H9 (cell line): ENCODE results near the gene PKNOX2. TPM values are rescaled to one million over a fixed set of nuclear protein-coding genes. Genes with fewer than 3 reads are reported as not detected.

Experiments used
- DNase-seq: peaks from one replicate; pipeline ENCODE4 v3.0.0-alpha.2; 2017
- H2AFZ ChIP-seq: one replicate; pipeline ENCODE4 v1.6.1; 2013; ENCODE audit warnings: mild to moderate bottlenecking, low read length, control low read depth, moderate library complexity
- H2AK5ac ChIP-seq: 2 replicates; pipeline ENCODE4 v1.6.1; 2013; ENCODE audit warnings: low read length, control low read depth, mixed read lengths; ENCODE audit not compliant: insufficient read length
- H2BK120ac ChIP-seq: one replicate; pipeline ENCODE4 v1.6.1; 2013; ENCODE audit warnings: low read depth, mild to moderate bottlenecking, low read length, control low read depth, inconsistent platforms; ENCODE audit not compliant: poor library complexity, severe bottlenecking
- H2BK12ac ChIP-seq: 2 replicates; pipeline ENCODE4 v1.6.1; 2013; ENCODE audit warnings: low read length, control low read depth, mixed read lengths, low read depth; ENCODE audit not compliant: insufficient read length
- H2BK15ac ChIP-seq: 2 replicates; pipeline ENCODE4 v1.6.1; 2013; ENCODE audit warnings: low read depth, low read length, control low read depth
- H2BK20ac ChIP-seq: one replicate; pipeline ENCODE4 v1.6.1; 2013; ENCODE audit warnings: low read depth, mild to moderate bottlenecking, low read length, control low read depth, inconsistent platforms; ENCODE audit not compliant: poor library complexity, severe bottlenecking
- H2BK5ac ChIP-seq: 2 replicates; pipeline ENCODE4 v1.6.1; 2013; ENCODE audit warnings: low read length, control low read depth, mixed read lengths; ENCODE audit not compliant: insufficient read length
- H3K14ac ChIP-seq: 2 replicates; pipeline ENCODE4 v1.6.1; 2013; ENCODE audit warnings: low read length, control low read depth; ENCODE audit not compliant: insufficient read depth
- H3K18ac ChIP-seq: 2 replicates; pipeline ENCODE4 v1.6.1; 2013; ENCODE audit warnings: low read depth, mild to moderate bottlenecking, mixed read lengths, low read length, control low read depth; ENCODE audit not compliant: insufficient read length
- H3K23ac ChIP-seq: 2 replicates; pipeline ENCODE4 v1.6.1; 2013; ENCODE audit warnings: low read length, control low read depth, mixed read lengths, low read depth; ENCODE audit not compliant: insufficient read length
- H3K23me2 ChIP-seq: 2 replicates; pipeline ENCODE4 v1.6.1; 2013; ENCODE audit warnings: low read depth, mild to moderate bottlenecking, mixed read lengths, low read length, control low read depth; ENCODE audit not compliant: insufficient read length, poor library complexity, severe bottlenecking
- H3K27ac ChIP-seq: 2 replicates; pipeline ENCODE4 v1.5.1; 2013; ENCODE audit warnings: low read length, control low read depth, mixed read lengths, low read depth; ENCODE audit not compliant: insufficient read length
- H3K27me3 ChIP-seq: 2 replicates; pipeline ENCODE4 v1.6.1; 2013; ENCODE audit warnings: low read length, control low read depth, inconsistent platforms; ENCODE audit not compliant: insufficient read depth
- H3K4ac ChIP-seq: 2 replicates; pipeline ENCODE4 v1.6.1; 2013; ENCODE audit warnings: low read depth, mild to moderate bottlenecking, control low read depth, inconsistent platforms, low read length, moderate library complexity
- H3K4me1 ChIP-seq: 2 replicates; pipeline ENCODE4 v1.6.1; 2013; ENCODE audit warnings: low read length, control low read depth, inconsistent platforms; ENCODE audit not compliant: insufficient read depth
- H3K4me2 ChIP-seq: 2 replicates; pipeline ENCODE4 v1.6.1; 2013; ENCODE audit warnings: low read length, control low read depth, mixed read lengths; ENCODE audit not compliant: insufficient read length, insufficient read depth
- H3K56ac ChIP-seq: 2 replicates; pipeline ENCODE4 v1.6.1; 2013; ENCODE audit warnings: low read depth, mild to moderate bottlenecking, mixed read lengths, low read length, control low read depth; ENCODE audit not compliant: insufficient read length
- H3K79me1 ChIP-seq: 2 replicates; pipeline ENCODE4 v1.6.1; 2013; ENCODE audit warnings: low read depth, mild to moderate bottlenecking, moderate library complexity, low read length, control low read depth, inconsistent platforms; ENCODE audit not compliant: insufficient read depth, poor library complexity, severe bottlenecking
- H3K79me2 ChIP-seq: 2 replicates; pipeline ENCODE4 v1.6.1; 2013; ENCODE audit warnings: low read length, control low read depth, inconsistent platforms; ENCODE audit not compliant: insufficient read depth
- H3K9ac ChIP-seq: 2 replicates; pipeline ENCODE4 v1.6.1; 2013; ENCODE audit warnings: low read length, control low read depth, mixed read lengths; ENCODE audit not compliant: insufficient read length; ENCODE audit errors: extremely low read depth
- H3K9me3 ChIP-seq: one replicate; pipeline ENCODE4 v1.6.1; 2013; ENCODE audit warnings: low read depth, low read length, inconsistent platforms; ENCODE audit not compliant: control insufficient read depth
- H3T11ph ChIP-seq: one replicate; pipeline ENCODE4 v1.6.1; 2013; ENCODE audit warnings: mild to moderate bottlenecking, low read length, control low read depth, inconsistent platforms
- H4K20me1 ChIP-seq: one replicate; pipeline ENCODE4 v1.6.1; 2013; ENCODE audit not compliant: control insufficient read depth, insufficient read length, insufficient read depth
- H4K5ac ChIP-seq: 2 replicates; pipeline ENCODE4 v1.6.1; 2013; ENCODE audit warnings: low read depth, mild to moderate bottlenecking, mixed read lengths, low read length, control low read depth; ENCODE audit not compliant: insufficient read length
- H4K8ac ChIP-seq: replicated peaks from 2 replicates; pipeline ENCODE4 v1.6.1; 2013; ENCODE audit warnings: low read length, control low read depth, mixed read lengths, low read depth; ENCODE audit not compliant: insufficient read length
- H4K91ac ChIP-seq: 2 replicates; pipeline ENCODE4 v1.6.1; 2013; ENCODE audit warnings: low read depth, mild to moderate bottlenecking, moderate library complexity, mixed read lengths, low read length, control low read depth; ENCODE audit not compliant: insufficient read length
- H3K27ac Mint-ChIP-seq, 3 experiments: 2 replicates in 2 of 3; 3 replicates in 1 of 3; pipeline ENCODE4 v1.8.0; 2020 to 2021; ENCODE audit warnings: mixed read lengths in 3 of 3, mild to moderate bottlenecking in 1 of 3, moderate library complexity in 1 of 3
- H3K27me3 Mint-ChIP-seq: 2 replicates; pipeline ENCODE4 v1.8.0; 2021; ENCODE audit warnings: low read depth, mild to moderate bottlenecking, moderate library complexity, mixed read lengths
- H3K36me3 Mint-ChIP-seq, 3 experiments: 2 replicates in 2 of 3; 3 replicates in 1 of 3; pipeline ENCODE4 v1.8.0; 2020 to 2021; ENCODE audit warnings: low read depth in 3 of 3, mixed read lengths in 3 of 3; ENCODE audit not compliant: insufficient read depth in 1 of 3
- H3K4me1 Mint-ChIP-seq, 2 experiments: 2 replicates each; pipeline ENCODE4 v1.8.0; 2020; ENCODE audit warnings: mixed read lengths in 2 of 2
- H3K4me3 Mint-ChIP-seq, 2 experiments: 2 replicates in 1 of 2; 3 replicates in 1 of 2; pipeline ENCODE4 v1.8.0; 2020 to 2021; ENCODE audit warnings: mild to moderate bottlenecking in 2 of 2, mixed read lengths in 2 of 2, moderate library complexity in 1 of 2
- H3K9me3 Mint-ChIP-seq, 2 experiments: 2 replicates in 1 of 2; 3 replicates in 1 of 2; pipeline ENCODE4 v1.8.0; 2020; ENCODE audit warnings: mild to moderate bottlenecking in 2 of 2, mixed read lengths in 2 of 2, moderate library complexity in 1 of 2
- WGBS: extraction: QIAGEN DNeasy Blood & Tissue Kit; methylation state at CpG from one replicate; pipeline ENCODE4 v1.1.7; 2013; ENCODE audit warnings: missing lambda C conversion rate, low lambda C conversion rate, mixed read lengths; ENCODE audit not compliant: insufficient read length; ENCODE audit errors: extremely low coverage; 5-methylcytosine and 5-hydroxymethylcytosine counted together
- total RNA-seq: library from RNA; stranded (reverse); gene quantifications from 2 replicates; pipeline ENCODE4 v1.2.1, GENCODE V29; 2021
- TF ChIP-seq, protein P1 (sequence below): fragments of 200-600 bp; sonication (generic); conservative IDR thresholded peaks from 3 replicates; pipeline ENCODE4 v1.8.0; 2021; ENCODE audit warnings: antibody characterized with exemption, mild to moderate bottlenecking

The PKNOX2 gene
- total RNA-seq, 1 experiment from 2014 or later = 1.3 TPM

DNA sequence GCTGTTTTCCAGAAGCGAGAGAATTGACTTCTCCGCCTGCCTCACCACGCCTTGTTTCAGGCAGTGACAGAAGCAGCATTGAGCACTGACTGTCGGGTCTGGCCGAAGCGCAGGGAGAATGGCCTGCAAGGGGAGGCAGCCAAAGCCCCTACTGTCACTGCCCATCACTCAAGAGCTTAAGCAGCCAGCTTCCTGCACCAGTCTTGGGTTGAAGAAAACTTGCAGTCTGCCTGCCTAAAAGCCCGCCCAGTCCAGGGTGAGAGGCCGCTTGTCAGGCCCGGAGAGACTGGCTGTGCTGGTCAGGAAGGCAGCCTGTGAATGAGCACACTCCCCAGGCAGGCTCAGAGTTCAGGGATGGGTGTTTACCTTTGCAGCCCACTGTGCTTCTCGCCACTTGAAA is 108.3 kb downstream of the PKNOX2 start:
- Histone ChIP-seq H3K4ac (no peak overlapping the region), H3K23ac (no peak overlapping the region), H2BK5ac (no peak overlapping the region), H3K79me2 (no peaks in the 10 kb centered on the region), H4K20me1 (no peaks in the 10 kb centered on the region), H3T11ph (no peak overlapping the region), H3K27ac (no peak overlapping the region), H3K4me2 (no peak overlapping the region), H2BK15ac (no peak overlapping the region), H2BK120ac (no peak overlapping the region), H3K79me1 (no peaks in the 10 kb centered on the region), H3K56ac (no peak overlapping the region), H3K9ac (no peak overlapping the region), H2BK12ac (no peak overlapping the region), H2AK5ac (no peak overlapping the region), H3K18ac (no peak overlapping the region), H3K14ac (no peak overlapping the region), H4K91ac (no peak overlapping the region), H4K5ac (no peak overlapping the region), H2AFZ (no peak overlapping the region), H3K27me3 (no peaks in the 10 kb centered on the region; the same call in 1 of the 2 replicates), H2BK20ac (no peak overlapping the region), H4K8ac (no peak overlapping the region), H3K4me1 (peaks cover 2% of the 10 kb centered on the region; the same call in 1 of the 2 replicates), H3K9me3 (no peaks in the 10 kb centered on the region), H3K23me2 (no peaks in the 10 kb centered on the region)
- TF ChIP-seq, protein P1, sequence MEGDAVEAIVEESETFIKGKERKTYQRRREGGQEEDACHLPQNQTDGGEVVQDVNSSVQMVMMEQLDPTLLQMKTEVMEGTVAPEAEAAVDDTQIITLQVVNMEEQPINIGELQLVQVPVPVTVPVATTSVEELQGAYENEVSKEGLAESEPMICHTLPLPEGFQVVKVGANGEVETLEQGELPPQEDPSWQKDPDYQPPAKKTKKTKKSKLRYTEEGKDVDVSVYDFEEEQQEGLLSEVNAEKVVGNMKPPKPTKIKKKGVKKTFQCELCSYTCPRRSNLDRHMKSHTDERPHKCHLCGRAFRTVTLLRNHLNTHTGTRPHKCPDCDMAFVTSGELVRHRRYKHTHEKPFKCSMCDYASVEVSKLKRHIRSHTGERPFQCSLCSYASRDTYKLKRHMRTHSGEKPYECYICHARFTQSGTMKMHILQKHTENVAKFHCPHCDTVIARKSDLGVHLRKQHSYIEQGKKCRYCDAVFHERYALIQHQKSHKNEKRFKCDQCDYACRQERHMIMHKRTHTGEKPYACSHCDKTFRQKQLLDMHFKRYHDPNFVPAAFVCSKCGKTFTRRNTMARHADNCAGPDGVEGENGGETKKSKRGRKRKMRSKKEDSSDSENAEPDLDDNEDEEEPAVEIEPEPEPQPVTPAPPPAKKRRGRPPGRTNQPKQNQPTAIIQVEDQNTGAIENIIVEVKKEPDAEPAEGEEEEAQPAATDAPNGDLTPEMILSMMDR = no peak
- WGBS = no CpG with 5 or more reads among the region's 10 CpGs
- H3K4me3 Mint-ChIP-seq = no peak overlapping the region
- H3K27me3 Mint-ChIP-seq = peaks cover 3% of the 10 kb centered on the region
- H3K27ac Mint-ChIP-seq = 0 out of 7 replicates have a peak overlapping the region, but pooled peaks of 1 of the 3 experiments have one; percentile 30
- no peaks in the 10 kb centered on the region for H3K9me3 Mint-ChIP-seq
- H3K4me1 Mint-ChIP-seq = peaks cover 21 to 29% of the 10 kb centered on the region in 2 experiments
- H3K36me3 Mint-ChIP-seq = no peaks in the 10 kb centered on the region
- DNase-seq = peak; percentile 48
